HG02798 (cell line): ENCODE results near the gene MAP3K4.
"Not testable (repeated sequence)": the region's sequence is repeated elsewhere in the genome, so short reads cannot be mapped to it uniquely, and the experiment has no call there.

ENCODE experiments used
- ATAC-seq: cut with Tn5 transposase; IDR thresholded peaks from one replicate; pipeline ENCODE4 v1.9.1; 2021; ENCODE audit warnings: mild to moderate bottlenecking; ENCODE audit not compliant: unreplicated experiment, poor library complexity

The MAP3K4 gene

DNA sequence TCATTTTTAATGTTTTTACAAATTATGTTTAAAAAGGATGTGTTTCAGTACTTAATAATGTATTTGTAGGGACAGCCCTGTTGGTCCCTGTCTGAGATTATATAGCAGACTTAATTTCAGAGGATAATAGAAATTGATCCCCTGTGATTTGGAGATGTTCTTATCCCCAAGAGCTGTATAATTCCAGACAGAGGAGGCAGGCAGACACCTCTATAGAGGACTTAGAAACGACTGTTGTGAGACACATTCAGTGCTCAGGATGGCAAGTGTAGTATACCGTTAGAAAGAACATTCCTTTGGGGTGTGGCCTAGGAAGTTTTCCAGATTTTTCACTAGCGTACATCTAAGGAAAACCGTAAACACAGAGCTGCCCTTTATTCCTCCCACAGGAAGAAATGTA lies 117.8 kb downstream of the MAP3K4 start:
- ATAC-seq: no peak

DNA sequence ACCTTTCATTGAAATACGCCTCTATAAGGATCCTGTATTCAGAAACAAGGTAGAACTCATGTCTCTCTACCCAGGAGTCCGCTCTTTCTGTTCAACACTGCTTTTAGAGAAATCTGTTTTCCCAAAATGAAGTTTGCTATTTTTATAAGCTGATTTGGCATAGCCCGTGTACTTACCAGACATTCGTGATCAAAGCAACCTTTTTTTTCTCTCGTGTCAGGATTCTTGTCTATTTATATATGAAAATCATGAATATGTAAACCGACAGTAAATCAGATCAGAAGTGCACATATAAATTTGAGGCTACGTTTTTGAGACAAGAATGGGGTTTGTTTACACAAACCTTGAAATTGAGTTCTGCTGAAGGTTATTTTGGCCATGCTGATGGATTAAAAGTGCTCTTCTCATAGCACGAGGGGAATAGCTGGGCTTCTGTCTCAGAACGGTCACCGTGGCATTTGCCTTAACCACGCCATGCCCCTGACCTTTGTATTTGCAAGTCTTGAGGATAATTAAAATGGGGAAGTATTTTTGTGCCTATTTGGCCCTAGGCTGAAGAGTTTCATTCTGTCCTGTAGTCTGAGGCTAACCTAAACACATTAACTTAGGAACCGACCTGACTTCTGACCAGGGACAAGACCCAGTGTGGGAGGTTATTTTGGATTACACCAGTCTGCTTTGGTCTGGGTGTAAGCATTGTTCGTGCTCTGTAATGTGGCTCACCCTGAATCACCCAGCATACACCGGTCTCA lies 118.6 kb downstream of the MAP3K4 start:
- ATAC-seq: no peak

DNA sequence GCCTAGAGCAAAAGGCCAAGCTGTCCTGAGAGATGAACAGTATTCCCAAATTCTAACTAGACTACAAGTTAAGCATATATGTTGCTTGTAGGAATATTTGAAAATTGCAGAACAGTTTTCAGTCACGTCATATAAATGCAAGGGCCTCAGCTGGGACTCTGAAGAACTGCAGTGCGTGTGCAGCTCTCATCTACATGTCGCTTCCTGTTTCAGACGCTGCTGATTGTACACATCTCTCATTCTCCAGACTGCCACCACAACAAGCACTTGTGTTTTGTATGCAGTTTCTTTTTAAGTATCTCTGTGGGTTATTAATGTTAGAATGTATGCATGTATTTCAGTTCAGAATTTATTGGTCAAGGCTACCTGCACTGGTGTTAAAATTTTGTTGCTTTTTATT lies 119.7 kb downstream of the MAP3K4 start:
- ATAC-seq: no peak

DNA sequence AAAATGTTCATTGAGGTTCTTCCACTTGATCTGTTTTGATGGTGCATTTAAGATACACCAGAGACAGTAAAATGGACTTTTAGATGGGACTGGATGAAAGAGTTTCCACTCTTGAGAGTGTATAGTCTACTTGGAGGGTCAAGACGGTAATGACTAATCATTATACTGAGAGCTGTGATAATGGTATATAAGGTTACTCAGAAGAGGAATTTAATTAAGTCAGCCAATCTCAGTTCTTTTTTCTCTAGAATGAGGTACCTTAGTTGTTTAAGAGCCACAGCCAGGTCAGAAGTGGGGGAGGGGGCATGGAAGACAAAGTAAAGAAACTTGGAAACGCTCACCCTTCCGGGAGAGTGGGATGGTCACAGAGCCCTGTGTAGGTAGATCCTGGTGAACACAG lies 123.9 kb downstream of the MAP3K4 start:
- ATAC-seq: no peak

DNA sequence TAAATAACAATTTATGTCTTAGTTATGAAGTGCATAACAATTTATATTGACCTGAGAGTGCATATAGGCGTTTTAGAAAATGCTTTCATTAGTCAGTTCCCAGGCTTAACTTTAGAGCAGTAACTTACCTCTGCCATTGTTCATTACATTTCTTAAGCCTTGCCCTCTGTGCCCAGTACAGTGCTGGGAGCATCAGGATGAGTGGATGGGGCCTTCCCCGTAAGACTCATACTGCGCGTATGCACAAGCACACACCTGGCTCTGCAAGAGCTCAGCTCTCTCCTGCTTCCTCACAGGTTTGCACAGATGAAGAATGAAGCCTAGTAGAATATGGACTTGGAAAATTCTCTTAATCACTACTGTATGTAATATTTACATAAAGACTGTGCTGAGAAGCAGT lies 125.0 kb downstream of the MAP3K4 start:
- no peak for ATAC-seq

DNA sequence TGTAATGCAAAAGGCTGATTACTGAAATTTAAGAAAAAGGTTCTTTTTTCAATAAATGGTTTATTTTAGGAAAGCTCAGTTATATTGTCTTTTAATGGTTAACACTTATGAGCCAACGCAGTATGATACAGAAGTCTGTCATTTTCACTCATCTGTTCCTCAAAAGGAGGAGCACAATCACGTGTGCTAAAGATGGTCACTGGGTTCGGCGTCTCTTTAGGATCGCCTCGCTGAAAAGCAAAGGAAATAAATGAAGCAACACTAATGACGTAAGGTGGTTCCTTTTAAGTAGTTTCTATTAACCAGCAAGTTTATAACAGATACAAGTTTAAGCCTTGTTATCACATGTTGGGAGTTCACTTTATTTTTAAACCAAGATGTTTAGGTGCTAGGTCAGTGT lies 125.7 kb downstream of the MAP3K4 start:
- ATAC-seq: no peak

DNA sequence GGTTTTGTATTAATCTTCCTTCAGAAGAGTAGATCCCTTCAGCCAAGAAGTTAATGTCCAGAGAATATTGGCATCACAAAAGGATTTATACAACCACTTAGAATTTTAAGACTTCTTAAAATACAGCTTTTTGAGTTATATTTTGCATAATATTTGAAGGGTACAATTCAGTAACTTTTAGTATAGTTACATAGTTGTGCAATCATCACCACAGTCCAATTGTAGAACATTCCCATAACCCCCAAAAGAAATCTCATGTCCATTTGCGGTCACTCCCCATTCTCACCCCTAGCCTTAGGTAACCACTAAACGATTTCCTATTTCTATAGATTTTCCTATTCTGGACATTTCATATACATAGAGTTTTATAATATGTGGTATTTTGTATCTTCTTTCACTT lies 126.4 kb downstream of the MAP3K4 start:
- no peak for ATAC-seq

DNA sequence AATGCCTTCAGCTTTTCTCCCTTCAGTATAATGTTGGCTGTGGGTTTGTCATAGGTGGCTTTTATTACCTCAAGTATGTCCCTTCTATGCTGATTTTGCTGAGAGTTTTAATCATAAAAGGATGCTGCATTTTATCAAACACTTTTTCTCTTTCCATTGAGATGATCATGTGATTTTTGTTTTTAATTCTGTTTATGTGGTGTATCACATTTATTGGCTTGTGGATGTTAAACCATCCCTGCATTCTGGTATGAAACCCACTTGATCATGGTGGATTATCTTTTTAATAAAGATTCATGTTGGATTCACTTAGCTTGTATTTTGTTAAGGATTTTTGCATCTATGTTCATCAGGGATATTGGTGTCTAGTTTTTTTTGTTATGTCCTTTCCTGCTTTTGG lies 131.8 kb downstream of the MAP3K4 start:
- not testable (repeated sequence) for ATAC-seq

DNA sequence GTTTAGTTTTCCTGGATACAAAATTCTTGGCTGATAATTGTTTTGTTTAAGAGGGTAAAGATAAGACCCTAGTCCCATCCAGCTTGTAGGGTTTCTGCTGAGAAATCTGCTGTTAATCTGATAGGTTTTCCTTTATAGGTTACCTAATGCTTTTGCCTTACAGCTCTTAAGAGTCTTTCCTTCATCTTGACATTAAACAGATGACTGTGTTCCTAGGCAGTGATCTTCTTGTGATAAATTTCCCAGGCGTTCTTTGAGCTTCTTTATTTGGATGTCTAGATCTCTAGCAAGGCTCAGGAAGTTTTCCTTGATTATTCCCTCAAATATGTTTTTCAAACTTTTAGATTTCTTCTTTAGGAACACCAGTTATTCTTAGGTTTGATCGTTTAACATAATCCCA lies 134.0 kb downstream of the MAP3K4 start:
- ATAC-seq: no peak

DNA sequence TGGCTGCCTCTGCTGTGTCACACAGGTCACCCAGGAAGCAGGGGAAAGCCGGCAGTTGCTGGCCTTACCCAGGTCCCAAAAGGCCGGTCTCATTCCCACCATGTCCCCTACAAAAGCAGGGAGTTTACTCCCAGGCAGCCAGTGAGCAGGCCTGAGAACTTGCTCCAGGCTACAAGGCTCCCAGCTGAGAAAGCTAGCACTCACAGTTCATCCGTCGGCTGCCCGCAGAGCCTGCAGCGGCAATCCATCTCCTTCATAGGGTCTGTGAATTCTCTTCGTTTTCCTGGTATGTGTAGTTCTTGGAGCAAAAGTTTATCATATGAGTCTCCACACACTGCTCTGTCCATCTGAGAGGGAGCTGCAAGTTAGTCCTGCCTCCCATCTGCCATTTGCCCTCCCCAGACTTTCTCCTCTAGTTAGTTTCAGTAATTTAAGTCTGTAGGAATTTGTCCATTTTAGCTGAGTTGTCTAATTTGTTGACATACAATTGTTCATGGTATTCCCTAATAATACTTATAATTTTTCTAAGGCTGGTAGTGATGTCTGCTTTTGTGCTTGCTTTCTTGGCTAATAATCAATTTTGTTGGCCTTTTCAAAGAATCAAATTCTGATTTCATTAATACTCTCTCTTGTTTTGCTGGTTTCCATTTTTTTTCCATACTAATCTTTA lies 135.6 kb downstream of the MAP3K4 start:
- no peak for ATAC-seq

DNA sequence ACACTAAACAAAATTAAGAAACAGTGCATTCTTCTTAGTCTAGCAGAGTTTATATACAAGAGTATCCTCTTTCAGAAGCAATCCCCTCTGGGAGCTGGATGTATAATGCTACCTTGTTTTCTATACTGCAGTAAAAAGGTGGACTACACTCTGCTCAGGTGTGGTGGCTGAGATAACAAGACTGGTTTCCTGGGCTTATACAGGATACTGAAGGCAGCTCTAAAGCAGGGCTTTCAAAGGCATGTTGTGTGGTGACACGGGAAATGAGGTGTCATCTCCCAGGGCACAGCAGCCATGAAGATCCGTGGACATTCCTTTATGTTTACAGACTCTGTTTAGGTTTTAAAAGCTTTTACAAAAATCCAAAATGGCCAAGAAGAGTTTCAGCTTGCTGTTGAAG lies 136.7 kb downstream of the MAP3K4 start:
- ATAC-seq: no peak

DNA sequence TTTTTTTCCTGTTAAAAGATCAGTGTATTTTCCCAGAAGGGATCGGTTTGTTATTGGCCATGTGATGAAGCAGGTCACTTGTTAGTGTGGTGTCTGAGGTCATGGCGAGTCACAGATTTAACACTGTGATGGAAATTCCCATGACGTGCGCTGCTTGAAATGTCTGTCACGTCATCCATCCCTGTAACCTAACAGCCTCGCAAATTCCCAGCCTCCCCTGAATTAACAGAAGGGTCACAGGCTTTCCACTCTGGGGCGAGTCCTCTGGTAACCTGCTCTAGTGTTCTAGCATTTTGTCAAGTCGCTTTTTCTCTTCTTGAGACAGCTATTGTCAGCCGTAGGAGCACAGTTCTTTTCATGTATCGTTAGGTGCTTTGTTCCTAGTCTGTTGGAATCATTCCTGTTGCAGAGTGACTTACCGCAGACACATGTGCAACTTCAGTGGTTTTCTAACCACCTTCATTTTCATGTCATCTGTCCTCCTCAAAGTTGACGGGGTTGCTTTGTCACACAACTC lies 137.2 kb downstream of the MAP3K4 start:
- no peak for ATAC-seq

DNA sequence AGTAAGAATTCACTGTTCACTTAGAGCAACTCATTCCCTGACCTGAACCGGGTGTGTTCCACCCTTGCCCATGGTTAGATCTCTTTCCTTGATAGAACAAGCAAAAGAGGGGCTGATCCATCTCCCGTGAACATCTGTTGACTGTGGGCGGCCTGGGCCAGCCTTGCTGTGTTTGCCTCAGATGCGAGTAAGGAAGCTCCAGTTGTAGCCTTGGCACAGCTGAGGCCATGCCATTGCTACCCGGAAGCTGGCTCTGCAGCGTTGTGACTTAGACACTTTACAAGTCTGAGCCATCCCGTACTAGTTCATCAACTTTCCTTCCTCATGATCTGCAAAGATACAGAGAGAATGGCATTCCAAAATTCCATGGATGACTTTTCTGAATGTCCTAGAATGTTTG lies 139.0 kb downstream of the MAP3K4 start:
- no peak for ATAC-seq

DNA sequence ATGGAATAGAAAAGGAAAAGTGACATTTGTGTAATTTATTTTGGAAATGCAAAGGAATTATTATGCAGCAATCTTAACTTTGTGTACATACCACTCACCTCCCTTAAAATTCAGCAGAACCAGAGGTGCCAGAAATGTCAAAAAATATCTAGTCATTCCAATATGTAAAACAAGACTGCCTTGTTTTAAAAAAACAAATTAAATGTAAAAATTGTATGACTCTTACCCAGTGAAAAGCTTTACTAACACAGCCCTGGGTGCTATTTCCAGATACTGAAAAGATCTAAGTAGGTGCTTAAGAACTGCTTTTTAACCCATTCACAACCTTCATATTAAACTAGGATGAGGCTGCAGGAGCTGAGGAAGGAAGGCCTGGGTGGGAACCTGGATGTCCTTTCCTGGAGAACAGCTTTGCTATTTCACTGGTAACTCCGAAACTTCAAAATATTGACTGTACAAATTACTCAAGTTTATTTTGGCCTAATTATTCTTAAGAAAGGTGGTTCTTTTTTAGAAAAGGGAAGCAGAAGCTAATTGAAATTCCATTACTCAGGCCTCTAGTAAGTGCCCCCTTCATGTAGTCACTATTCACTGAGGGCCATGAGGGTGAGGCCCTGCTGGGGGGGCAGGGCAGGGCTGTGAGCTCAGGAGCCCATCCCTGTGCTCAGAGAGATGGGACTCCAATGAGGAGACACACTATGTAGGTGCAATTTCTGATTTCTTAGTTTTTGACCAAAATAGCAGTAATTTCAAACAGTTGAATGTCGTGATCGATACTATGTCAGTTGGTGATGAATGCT lies 139.6 kb downstream of the MAP3K4 start:
- no peak for ATAC-seq

DNA sequence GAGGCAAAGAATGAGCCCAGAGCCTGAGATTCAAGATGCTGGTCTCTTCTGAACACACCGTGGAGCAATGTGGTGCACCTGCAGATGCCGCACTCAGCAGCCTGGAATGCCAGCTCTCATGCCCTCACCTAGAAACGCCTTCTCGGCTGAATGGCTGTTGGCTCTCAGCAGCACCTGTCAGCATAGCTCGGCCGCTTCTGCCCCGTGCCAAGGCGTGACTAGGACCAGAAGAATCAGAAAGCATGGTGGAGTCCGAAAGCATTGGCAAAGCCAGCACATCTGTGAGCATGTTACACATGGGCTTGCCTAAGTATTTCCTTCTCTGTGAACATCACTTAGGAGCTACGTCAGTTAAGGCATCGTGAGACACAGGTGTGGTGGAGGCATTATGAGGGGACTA lies 140.8 kb downstream of the MAP3K4 start:
- no peak for ATAC-seq

DNA sequence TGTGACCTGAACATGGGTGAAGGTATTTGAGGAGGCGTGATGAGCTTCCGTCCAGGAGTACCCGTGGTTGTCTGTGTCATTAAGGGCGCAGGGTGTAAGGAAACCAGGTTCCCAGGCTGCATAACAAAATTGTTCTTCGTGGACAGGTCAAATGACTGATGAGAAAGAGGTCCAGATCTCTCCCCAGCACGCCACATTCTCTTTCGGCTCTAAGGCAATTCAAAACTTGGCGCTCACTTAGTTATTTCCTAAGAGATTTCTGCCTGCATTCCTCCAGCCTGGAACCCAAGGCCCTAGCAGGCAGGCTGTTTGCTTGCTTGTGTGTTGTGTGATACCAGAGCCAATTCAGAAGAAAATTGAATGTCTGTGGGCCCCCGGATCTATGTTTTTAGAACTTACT lies 142.4 kb downstream of the MAP3K4 start:
- no peak for ATAC-seq

DNA sequence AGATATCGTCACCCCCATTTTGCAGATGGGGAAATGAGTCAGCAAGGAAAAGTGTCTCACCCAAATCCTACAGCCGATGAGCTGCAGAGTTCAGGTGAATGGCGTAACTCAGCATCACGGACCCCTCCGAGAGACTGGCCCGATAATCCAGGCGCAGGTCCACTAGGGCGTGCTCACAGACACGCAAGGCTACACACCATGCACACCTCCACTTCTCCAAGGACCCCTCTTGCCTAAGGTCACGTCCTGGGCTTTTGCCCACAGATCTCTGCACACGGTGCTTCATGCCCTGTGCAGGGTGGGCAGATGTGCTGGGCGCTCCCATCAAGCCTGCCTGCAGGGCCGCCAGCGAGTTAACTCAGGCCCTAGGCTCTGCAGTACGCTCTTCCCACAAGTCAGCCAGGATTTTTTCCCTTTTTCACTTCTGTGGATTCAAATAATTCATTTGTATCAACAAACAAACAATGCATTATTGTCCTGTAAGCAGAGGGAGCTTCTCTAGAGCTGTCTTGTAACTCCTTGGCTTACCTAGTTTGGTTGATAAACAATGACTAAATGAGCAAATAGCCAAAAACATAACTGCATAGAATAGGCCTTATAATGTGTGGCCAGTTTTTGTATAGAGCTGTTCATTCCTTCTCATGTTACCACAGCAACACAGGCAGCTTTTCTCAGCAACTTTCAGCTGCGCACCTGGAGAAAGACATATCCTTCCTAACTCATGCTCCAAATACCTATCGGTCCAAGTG lies 143.2 kb downstream of the MAP3K4 start:
- ATAC-seq: no peak

DNA sequence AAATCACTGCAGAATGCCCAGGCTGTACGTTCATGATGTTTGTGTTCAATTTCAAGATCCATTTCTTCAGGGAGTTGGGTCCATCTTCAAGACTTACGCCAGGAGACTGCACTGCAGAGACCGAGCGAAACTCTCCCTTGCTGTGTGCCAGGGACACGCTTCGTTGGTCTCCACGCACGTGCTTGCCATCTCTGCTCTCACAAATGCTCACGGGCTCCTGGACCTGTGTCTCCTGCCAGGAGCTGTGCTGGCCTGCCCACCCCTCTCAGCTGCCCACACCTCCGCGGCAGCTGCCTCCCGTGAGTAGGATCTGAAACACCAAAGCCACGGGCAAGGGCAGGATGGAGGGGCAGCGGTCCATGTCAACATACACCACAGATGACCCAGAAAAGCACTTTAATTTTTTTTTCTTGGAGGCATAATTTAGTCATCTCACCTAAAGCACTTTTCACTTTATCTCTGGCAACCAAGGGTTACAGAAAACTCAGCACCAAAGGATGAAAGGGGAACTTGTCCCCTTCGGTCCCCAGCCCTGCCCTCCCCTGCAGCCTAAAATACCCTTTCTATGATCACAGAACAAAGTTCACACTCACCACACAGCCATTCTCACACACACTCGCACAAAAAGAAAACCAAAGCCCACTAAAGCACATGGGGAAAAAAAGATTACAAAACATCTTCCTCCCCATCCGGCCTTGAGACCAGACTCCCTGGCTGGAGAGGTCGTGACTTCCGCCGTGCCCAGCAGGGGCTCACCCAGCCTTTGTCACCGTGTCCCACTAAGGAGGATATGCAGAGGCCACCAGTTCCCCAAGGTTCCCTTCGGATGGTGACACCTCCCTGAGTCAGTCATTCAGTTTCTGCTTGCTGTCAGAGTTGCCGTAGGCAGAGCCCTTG lies 144.4 kb downstream of the MAP3K4 start:
- no peak for ATAC-seq

DNA sequence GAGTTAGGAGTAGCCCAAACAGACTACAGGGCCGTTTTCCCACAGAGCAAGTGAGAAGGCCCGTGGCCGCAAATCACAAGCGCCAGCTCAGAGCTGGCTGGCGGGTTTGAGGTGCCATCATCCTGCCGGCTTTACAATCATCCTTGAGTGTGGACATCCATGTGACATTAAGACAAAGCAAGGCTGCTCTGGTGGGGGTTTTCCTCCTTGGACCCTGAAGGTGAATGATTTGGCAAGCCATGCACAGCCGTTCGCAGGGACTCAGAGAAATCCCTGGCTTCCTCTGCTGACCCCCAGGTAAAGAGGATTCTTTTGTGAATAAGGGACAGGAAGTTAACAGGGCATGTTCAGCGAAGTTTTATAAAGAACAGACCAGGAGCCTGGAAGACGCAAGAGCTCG lies 145.1 kb downstream of the MAP3K4 start:
- ATAC-seq: no peak
